Fibroblast of pulmonary artery (primary cell): ENCODE measurements around the gene GABBR1.

Experiments
- DNase-seq: peaks from one replicate; pipeline ENCODE4 v3.0.0-alpha.2; 2010; ENCODE audit warnings: low read depth
- H3K4me3 ChIP-seq: replicated peaks from 2 replicates; pipeline ENCODE4 v1.5.1; 2011; ENCODE audit warnings: low read depth, mild to moderate bottlenecking, control low read depth, low read length, moderate library complexity
- TF ChIP-seq, protein P1 (sequence below): IDR thresholded peaks from 2 replicates; pipeline ENCODE4 v1.5.1; 2011; ENCODE audit warnings: mild to moderate bottlenecking, control low read depth, low read length, inconsistent platforms; ENCODE audit errors: missing control alignments

GABBR1 gene

DNA sequence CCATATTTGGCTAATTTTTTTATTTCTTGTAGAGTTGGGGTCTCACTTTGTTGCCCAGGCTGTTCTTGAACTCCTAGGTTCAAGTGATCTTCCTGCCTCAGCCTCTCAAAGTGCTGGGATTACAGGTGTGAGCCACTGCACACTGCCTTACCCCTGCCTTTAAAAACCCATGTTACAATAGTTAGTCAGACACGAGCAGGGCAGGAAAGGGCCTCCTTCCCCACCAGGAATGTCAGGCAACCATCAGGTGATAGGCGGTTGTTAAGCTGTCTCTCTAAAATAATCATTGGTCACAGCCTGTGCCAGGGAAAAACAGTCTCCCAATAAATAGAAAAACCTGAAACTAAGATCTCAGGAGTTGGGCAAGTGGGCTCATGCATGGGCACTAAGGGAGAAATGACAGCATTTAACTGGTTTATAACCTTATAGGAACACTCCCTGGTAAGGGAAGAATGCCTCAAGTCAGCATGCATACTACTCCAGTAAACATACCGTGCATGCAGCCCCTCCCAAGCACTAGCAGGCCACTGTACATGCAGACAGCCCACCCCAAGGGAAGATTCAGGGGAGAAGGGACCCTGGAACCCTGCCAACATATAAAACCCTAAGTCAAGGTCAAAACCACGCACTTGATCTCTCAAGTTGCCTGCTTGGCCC lies 39.7 kb downstream of the GABBR1 start:
- H3K4me3 ChIP-seq = no peak overlapping the region
- TF ChIP-seq, protein P1, sequence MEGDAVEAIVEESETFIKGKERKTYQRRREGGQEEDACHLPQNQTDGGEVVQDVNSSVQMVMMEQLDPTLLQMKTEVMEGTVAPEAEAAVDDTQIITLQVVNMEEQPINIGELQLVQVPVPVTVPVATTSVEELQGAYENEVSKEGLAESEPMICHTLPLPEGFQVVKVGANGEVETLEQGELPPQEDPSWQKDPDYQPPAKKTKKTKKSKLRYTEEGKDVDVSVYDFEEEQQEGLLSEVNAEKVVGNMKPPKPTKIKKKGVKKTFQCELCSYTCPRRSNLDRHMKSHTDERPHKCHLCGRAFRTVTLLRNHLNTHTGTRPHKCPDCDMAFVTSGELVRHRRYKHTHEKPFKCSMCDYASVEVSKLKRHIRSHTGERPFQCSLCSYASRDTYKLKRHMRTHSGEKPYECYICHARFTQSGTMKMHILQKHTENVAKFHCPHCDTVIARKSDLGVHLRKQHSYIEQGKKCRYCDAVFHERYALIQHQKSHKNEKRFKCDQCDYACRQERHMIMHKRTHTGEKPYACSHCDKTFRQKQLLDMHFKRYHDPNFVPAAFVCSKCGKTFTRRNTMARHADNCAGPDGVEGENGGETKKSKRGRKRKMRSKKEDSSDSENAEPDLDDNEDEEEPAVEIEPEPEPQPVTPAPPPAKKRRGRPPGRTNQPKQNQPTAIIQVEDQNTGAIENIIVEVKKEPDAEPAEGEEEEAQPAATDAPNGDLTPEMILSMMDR = no peak
- no peak for DNase-seq

- no peak for DNase-seq
- no peak overlapping the region for H3K4me3 ChIP-seq
- TF ChIP-seq, protein P1 = no peak
Measured at GRCh38 chr6:29591677-29592076, 41.3 kb downstream of the GABBR1 start.

- DNase-seq = no peak
- no peak overlapping the region for H3K4me3 ChIP-seq
- TF ChIP-seq, protein P1 = no peak
Measured at GRCh38 chr6:29590218-29590808, 42.7 kb downstream of the GABBR1 start.

GRCh38 chr6:29589423-29590048 lies 43.4 kb downstream of the GABBR1 start:
- DNase-seq = peak; percentile 65
- TF ChIP-seq, protein P1 = peak; percentile 95
- H3K4me3 ChIP-seq = no peak overlapping the region

- no peak for DNase-seq
- no peak within 1 kb of the TSS for H3K4me3 ChIP-seq
- TF ChIP-seq, protein P1 = no peak
Measured at GRCh38 chr6:29584821-29585220, 48.2 kb downstream of the GABBR1 start, which contains the start of gene OR2H2. Gene OR2H2, plus strand, starts transcription at chr6:29585121. Its CDS starts 2,824 bp downstream, at chr6:29587945.

- H3K4me3 ChIP-seq = no peak overlapping the region
- DNase-seq = no peak
- TF ChIP-seq, protein P1 = no peak
Measured at GRCh38 chr6:29577544-29577943, 55.4 kb downstream of the GABBR1 start.
